NCI-H2029 (cell line): ENCODE results near the gene PAPSS2.
"Not testable (repeated sequence)": the region's sequence is repeated elsewhere in the genome, so short reads cannot be mapped to it uniquely, and the experiment has no call there.

Experiments used
- DNase-seq: peaks from one replicate; lab custom pipeline; 2025; lab: John Stamatoyannopoulos, UW

PAPSS2 gene

GRCh38 chr10:87642988-87643387 is 16.7 kb upstream of the PAPSS2 start:
- no peak for DNase-seq

GRCh38 chr10:87643920-87644319 is 15.8 kb upstream of the PAPSS2 start:
- no peak for DNase-seq

GRCh38 chr10:87644500-87644899 is 15.2 kb upstream of the PAPSS2 start:
- not testable (repeated sequence) for DNase-seq

GRCh38 chr10:87646192-87646909 is 13.3 kb upstream of the PAPSS2 start:
- DNase-seq = no peak

- no peak for DNase-seq
Observed at GRCh38 chr10:87646935-87647334, 12.7 kb upstream of the PAPSS2 start.

- DNase-seq = no peak
Observed at GRCh38 chr10:87650838-87651589, 8.7 kb upstream of the PAPSS2 start.

GRCh38 chr10:87651801-87652200 is 7.9 kb upstream of the PAPSS2 start:
- no peak for DNase-seq

GRCh38 chr10:87652261-87652660 is 7.4 kb upstream of the PAPSS2 start:
- no peak for DNase-seq

- DNase-seq = no peak
Observed at GRCh38 chr10:87654212-87654611, 5.5 kb upstream of the PAPSS2 start.

- DNase-seq = no peak
Observed at GRCh38 chr10:87656431-87657072, 3.1 kb upstream of the PAPSS2 start.

GRCh38 chr10:87657371-87657770 is 2.3 kb upstream of the PAPSS2 start:
- no peak for DNase-seq

- no peak for DNase-seq
Observed at GRCh38 chr10:87658321-87658795, 1.3 kb upstream of the PAPSS2 start.

GRCh38 chr10:87658858-87659555 is 671 bp upstream of the PAPSS2 start:
- DNase-seq = no peak

GRCh38 chr10:87660484-87661133 is 931 bp downstream of the PAPSS2 start:
- DNase-seq = no peak

GRCh38 chr10:87661861-87662785 is 2.4 kb downstream of the PAPSS2 start:
- DNase-seq = no peak

GRCh38 chr10:87664276-87664701 is 4.6 kb downstream of the PAPSS2 start:
- no peak for DNase-seq

- no peak for DNase-seq
Observed at GRCh38 chr10:87667493-87667892, 7.8 kb downstream of the PAPSS2 start.

GRCh38 chr10:87668324-87669074 is 8.8 kb downstream of the PAPSS2 start:
- no peak for DNase-seq

GRCh38 chr10:87669752-87670151 is 10.1 kb downstream of the PAPSS2 start:
- DNase-seq = no peak

GRCh38 chr10:87670586-87670985 is 10.9 kb downstream of the PAPSS2 start:
- no peak for DNase-seq
